ENCODE results near the gene APC.

Gene APC

DNA sequence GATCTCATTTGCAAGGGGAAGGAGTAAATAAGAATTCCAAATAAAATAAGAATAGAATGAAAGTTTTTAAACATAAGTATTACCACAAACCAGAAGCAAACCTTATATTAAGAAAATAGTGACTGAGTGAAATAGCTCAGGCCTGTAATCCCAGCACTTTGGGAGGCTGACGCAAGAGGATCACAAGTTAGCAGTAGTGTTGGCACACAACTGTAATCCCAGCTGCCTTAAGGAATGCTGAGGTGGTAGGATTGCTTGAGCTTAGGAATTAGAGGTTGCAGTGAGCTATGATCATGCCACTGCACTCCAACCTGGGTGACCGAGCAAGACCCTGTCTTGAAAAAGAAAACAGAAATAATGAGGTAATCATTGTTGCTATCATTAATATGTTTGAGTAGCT, 47.0 kb downstream of the APC start:
- no peaks in the 10 kb centered on the region for H3K4me1 ChIP-seq
- TF ChIP-seq, protein P1, sequence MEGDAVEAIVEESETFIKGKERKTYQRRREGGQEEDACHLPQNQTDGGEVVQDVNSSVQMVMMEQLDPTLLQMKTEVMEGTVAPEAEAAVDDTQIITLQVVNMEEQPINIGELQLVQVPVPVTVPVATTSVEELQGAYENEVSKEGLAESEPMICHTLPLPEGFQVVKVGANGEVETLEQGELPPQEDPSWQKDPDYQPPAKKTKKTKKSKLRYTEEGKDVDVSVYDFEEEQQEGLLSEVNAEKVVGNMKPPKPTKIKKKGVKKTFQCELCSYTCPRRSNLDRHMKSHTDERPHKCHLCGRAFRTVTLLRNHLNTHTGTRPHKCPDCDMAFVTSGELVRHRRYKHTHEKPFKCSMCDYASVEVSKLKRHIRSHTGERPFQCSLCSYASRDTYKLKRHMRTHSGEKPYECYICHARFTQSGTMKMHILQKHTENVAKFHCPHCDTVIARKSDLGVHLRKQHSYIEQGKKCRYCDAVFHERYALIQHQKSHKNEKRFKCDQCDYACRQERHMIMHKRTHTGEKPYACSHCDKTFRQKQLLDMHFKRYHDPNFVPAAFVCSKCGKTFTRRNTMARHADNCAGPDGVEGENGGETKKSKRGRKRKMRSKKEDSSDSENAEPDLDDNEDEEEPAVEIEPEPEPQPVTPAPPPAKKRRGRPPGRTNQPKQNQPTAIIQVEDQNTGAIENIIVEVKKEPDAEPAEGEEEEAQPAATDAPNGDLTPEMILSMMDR (IDR thresholded peaks at IDR 0.05) = no peak
- no peaks in the 10 kb centered on the region for H3K36me3 ChIP-seq (ENCODE audit: control insufficient read depth, insufficient read depth, low read length)
- H3K27ac ChIP-seq = no peak overlapping the region
- H2AFZ ChIP-seq = no peak overlapping the region
- no peaks in the 10 kb centered on the region for H3K79me2 ChIP-seq
- H3K9ac ChIP-seq = no peak overlapping the region
- no peak overlapping the region for H3K4me3 ChIP-seq (ENCODE audit: low read depth, low read length)
- no peaks in the 10 kb centered on the region for H3K9me3 ChIP-seq (ENCODE audit: control insufficient read depth, low read length)
- H3K27me3 ChIP-seq (ENCODE audit: control insufficient read depth, insufficient read depth, low read length) = no peaks in the 10 kb centered on the region
- no peak overlapping the region for H3K4me2 ChIP-seq (ENCODE audit: low read length)

DNA sequence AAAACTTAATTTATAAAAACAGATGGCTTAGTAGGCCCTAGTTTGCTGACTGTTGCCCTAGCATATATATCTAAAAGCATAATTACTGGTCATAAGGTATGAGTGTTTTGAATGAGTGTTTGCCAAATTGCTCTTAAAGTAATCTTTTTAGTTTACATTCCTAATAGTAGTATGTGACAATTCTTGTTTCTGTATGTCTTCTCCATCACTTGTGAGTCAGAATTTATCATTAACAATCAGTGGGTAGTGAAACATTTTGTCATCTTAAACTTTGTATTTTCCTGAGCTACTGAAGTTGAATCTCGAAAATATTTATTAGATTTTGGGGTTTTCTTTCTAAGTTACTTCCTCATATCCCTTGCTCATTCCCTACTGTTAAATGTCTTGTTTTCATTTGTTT, 49.6 kb downstream of the APC start:
- Histone ChIP-seq H3K4me2 (ENCODE audit: low read length) (no peak overlapping the region), H3K9ac (no peak overlapping the region), H3K27me3 (ENCODE audit: control insufficient read depth, insufficient read depth, low read length) (no peaks in the 10 kb centered on the region), H3K4me1 (no peaks in the 10 kb centered on the region), H3K4me3 (ENCODE audit: low read depth, low read length) (no peak overlapping the region), H3K9me3 (ENCODE audit: control insufficient read depth, low read length) (no peaks in the 10 kb centered on the region), H3K36me3 (ENCODE audit: control insufficient read depth, insufficient read depth, low read length) (no peaks in the 10 kb centered on the region), H2AFZ (no peak overlapping the region), H3K79me2 (no peaks in the 10 kb centered on the region), H3K27ac (no peak overlapping the region)
- TF ChIP-seq, protein P1 (IDR thresholded peaks at IDR 0.05) = no peak

DNA sequence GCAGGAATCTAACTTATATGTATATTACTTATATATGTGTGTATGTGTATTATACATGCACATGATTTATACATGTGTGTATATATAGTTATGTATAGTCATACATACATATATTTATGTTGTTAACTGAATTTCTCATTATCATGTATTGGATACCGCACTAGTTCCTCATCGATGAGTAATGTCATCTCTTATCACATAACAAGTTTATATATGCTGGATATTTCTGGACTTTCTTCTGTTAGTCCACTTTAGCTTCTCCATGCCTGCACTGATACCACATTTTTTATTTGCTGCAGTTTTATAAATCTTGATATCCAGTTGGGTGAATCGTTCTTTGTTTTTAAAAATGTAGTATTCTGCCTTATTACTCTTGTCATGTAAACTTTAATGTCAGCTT, 50.2 kb downstream of the APC start:
- Histone ChIP-seq H3K9me3 (ENCODE audit: control insufficient read depth, low read length) (no peaks in the 10 kb centered on the region), H2AFZ (no peak overlapping the region), H3K27me3 (ENCODE audit: control insufficient read depth, insufficient read depth, low read length) (no peaks in the 10 kb centered on the region), H3K27ac (no peak overlapping the region), H3K36me3 (ENCODE audit: control insufficient read depth, insufficient read depth, low read length) (no peaks in the 10 kb centered on the region), H3K4me2 (ENCODE audit: low read length) (no peak overlapping the region), H3K4me1 (no peaks in the 10 kb centered on the region), H3K9ac (no peak overlapping the region), H3K4me3 (ENCODE audit: low read depth, low read length) (no peak overlapping the region), H3K79me2 (no peaks in the 10 kb centered on the region)
- TF ChIP-seq, protein P1 (IDR thresholded peaks at IDR 0.05) = no peak

DNA sequence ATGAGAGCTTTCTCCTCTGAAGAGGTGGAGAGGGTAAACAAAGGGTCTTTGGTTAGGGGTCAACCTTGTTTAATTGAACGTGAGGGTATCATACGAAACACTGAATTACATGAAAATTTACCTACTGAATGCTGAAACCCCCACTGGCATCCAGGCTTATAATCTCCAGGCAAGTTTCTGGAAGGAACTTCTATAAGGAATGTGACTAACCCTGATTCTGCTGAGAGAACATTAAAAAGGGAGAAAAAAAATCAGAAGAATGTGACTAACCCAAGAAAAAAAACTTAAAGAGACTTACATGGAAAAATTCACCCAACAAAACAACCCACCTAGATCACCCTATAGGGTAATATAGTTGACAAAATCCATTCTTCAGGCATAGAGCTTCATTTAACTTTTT, 55.5 kb downstream of the APC start:
- no peaks in the 10 kb centered on the region for H3K79me2 ChIP-seq
- H3K9me3 ChIP-seq (ENCODE audit: control insufficient read depth, low read length) = no peaks in the 10 kb centered on the region
- no peaks in the 10 kb centered on the region for H3K27me3 ChIP-seq (ENCODE audit: control insufficient read depth, insufficient read depth, low read length)
- no peak overlapping the region for H2AFZ ChIP-seq
- H3K36me3 ChIP-seq (ENCODE audit: control insufficient read depth, insufficient read depth, low read length) = no peaks in the 10 kb centered on the region
- H3K4me2 ChIP-seq (ENCODE audit: low read length) = no peak overlapping the region
- H3K27ac ChIP-seq = no peak overlapping the region
- no peak overlapping the region for H3K4me3 ChIP-seq (ENCODE audit: low read depth, low read length)
- TF ChIP-seq, protein P1 (IDR thresholded peaks at IDR 0.05) = no peak
- no peaks in the 10 kb centered on the region for H3K4me1 ChIP-seq
- H3K9ac ChIP-seq = no peak overlapping the region

DNA sequence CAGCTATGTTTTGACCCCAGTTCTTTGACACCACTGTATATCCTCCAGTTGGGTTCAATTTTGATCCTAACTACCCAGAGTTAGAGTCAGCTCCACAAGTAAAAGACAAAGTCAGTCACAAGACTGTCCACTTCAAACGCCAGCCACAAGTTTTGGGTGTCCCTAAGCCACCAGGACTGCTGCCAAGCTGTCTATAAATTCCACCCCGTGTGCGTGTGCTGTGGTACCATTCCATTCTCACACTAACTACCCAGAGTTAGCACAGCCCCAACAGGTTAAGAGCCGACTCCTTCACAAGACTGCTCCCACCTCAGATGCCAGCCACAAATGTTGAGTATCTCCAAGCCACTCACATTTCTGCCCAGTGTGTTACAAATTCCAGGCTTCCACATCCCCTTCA, 56.7 kb downstream of the APC start:
- TF ChIP-seq, protein P1 (IDR thresholded peaks at IDR 0.05) = no peak

More for the DNA sequence above, 56.7 kb downstream of the APC start:
- Histone ChIP-seq H3K9ac (no peak overlapping the region), H3K4me3 (ENCODE audit: low read depth, low read length) (no peak overlapping the region), H3K4me2 (ENCODE audit: low read length) (no peak overlapping the region), H3K9me3 (ENCODE audit: control insufficient read depth, low read length) (no peaks in the 10 kb centered on the region), H2AFZ (no peak overlapping the region), H3K27me3 (ENCODE audit: control insufficient read depth, insufficient read depth, low read length) (no peaks in the 10 kb centered on the region), H3K4me1 (no peaks in the 10 kb centered on the region), H3K79me2 (no peaks in the 10 kb centered on the region), H3K27ac (no peak overlapping the region), H3K36me3 (ENCODE audit: control insufficient read depth, insufficient read depth, low read length) (no peaks in the 10 kb centered on the region)

Data from parathyroid adenoma (tissue), 2 donors.